ENCODE measurements around the gene CNP. TPM values are rescaled to one million over a fixed set of nuclear protein-coding genes. Genes with fewer than 3 reads are reported as not detected.

The CNP gene
- total RNA-seq, 4 donors from 2014 or later: 24.7 to 76.7 (median 43.4) TPM

DNA sequence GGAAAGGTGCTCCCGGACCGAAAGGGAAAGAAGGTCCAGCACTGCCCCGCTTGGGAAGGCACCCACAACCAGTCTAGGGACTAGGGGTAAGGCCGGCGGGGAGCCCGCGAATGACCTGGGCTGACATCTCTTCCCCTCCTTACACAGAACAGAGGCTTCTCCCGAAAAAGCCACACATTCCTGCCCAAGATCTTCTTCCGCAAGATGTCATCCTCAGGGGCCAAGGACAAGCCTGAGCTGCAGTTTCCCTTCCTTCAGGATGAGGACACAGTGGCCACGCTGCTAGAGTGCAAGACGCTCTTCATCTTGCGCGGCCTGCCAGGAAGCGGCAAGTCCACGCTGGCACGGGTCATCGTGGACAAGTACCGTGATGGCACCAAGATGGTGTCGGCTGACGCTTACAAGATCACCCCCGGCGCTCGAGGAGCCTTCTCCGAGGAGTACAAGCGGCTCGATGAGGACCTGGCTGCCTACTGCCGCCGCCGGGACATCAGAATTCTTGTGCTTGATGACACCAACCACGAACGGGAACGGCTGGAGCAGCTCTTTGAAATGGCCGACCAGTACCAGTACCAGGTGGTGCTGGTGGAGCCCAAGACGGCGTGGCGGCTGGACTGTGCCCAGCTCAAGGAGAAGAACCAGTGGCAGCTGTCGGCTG lies 1.5 kb downstream of the CNP start:
- DNase-seq: no peak
- H3K4me3 ChIP-seq: peak overlapping the region in 3 of 4 donors; percentile 70 to 98 (median 87)
- no peak for TF ChIP-seq POLR2A (IDR thresholded peaks at IDR 0.05)
- TF ChIP-seq, protein P1, sequence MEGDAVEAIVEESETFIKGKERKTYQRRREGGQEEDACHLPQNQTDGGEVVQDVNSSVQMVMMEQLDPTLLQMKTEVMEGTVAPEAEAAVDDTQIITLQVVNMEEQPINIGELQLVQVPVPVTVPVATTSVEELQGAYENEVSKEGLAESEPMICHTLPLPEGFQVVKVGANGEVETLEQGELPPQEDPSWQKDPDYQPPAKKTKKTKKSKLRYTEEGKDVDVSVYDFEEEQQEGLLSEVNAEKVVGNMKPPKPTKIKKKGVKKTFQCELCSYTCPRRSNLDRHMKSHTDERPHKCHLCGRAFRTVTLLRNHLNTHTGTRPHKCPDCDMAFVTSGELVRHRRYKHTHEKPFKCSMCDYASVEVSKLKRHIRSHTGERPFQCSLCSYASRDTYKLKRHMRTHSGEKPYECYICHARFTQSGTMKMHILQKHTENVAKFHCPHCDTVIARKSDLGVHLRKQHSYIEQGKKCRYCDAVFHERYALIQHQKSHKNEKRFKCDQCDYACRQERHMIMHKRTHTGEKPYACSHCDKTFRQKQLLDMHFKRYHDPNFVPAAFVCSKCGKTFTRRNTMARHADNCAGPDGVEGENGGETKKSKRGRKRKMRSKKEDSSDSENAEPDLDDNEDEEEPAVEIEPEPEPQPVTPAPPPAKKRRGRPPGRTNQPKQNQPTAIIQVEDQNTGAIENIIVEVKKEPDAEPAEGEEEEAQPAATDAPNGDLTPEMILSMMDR (IDR thresholded peaks at IDR 0.05): no peak
- H3K4me1 ChIP-seq: peaks cover 0 to 27% (median 5%) of the 10 kb centered on the region in 4 donors
- H3K27me3 ChIP-seq: no peaks in the 10 kb centered on the region
- H3K27ac ChIP-seq: peak overlapping the region; percentile 81 to 96 (median 90)
- peaks cover 0 to 34% (median 0%) of the 10 kb centered on the region in 3 donors for H3K36me3 ChIP-seq
- no peaks in the 10 kb centered on the region for H3K9me3 ChIP-seq

DNA sequence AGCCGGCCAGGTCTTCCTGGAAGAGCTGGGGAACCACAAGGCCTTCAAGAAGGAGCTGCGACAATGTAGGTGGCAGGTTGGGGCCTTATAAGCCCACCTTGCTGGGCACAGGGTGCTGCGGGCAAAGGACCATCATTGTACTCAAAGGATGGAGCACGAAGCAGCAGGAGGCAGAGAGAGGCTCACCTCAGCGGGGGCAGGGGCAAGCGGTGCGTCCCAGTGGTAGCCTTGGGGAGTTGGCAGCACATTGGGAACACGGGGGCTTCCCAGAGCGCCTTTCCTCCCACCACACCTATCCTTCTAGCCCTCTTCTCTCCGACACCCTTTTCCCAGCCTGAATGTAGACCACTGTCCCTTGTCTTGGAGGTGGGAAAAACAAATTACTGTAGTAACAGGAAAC lies 2.1 kb downstream of the CNP start:
- Histone ChIP-seq H3K4me3 (no peak overlapping the region), H3K27ac (no peak overlapping the region), H3K9me3 (no peaks in the 10 kb centered on the region), H3K36me3 (peaks cover 0 to 41% (median 0%) of the 10 kb centered on the region in 3 donors), H3K4me1 (peaks cover 0 to 27% (median 8%) of the 10 kb centered on the region in 4 donors), H3K27me3 (no peaks in the 10 kb centered on the region)
- DNase-seq: no peak
- TF ChIP-seq POLR2A (IDR thresholded peaks at IDR 0.05): no peak
- TF ChIP-seq, protein P1 (IDR thresholded peaks at IDR 0.05): no peak

DNA sequence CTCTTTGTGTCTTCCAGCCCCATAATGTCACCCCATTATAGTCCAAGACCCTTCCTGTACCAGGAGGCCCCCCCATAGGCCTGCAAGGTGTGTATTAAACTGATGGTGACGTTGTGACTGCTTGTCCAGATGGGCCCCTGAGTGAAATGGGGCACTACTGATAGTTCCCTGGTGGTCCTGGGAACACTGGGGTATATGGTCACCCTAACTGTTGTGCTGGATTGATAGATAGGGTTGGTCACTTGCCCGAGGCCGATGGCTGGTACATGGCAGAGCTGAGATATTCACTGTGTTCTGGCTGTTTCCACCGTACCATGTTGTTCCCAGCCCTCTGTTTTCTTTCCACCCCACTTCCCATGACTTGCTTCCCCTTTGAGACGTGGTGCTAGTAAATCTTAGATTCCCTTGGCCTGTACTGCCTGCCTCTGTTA lies 4.3 kb downstream of the CNP start:
- no peaks in the 10 kb centered on the region for H3K9me3 ChIP-seq
- peaks cover 0 to 22% (median 7%) of the 10 kb centered on the region in 4 donors for H3K4me1 ChIP-seq
- H3K27ac ChIP-seq: peak overlapping the region in 1 of 4 donors; percentile 46
- no peak for TF ChIP-seq POLR2A (IDR thresholded peaks at IDR 0.05)
- TF ChIP-seq, protein P1 (IDR thresholded peaks at IDR 0.05): no peak
- DNase-seq: no peak
- no peaks in the 10 kb centered on the region for H3K27me3 ChIP-seq
- no peak overlapping the region for H3K4me3 ChIP-seq
- peaks cover 0 to 63% (median 0%) of the 10 kb centered on the region in 3 donors for H3K36me3 ChIP-seq

DNA sequence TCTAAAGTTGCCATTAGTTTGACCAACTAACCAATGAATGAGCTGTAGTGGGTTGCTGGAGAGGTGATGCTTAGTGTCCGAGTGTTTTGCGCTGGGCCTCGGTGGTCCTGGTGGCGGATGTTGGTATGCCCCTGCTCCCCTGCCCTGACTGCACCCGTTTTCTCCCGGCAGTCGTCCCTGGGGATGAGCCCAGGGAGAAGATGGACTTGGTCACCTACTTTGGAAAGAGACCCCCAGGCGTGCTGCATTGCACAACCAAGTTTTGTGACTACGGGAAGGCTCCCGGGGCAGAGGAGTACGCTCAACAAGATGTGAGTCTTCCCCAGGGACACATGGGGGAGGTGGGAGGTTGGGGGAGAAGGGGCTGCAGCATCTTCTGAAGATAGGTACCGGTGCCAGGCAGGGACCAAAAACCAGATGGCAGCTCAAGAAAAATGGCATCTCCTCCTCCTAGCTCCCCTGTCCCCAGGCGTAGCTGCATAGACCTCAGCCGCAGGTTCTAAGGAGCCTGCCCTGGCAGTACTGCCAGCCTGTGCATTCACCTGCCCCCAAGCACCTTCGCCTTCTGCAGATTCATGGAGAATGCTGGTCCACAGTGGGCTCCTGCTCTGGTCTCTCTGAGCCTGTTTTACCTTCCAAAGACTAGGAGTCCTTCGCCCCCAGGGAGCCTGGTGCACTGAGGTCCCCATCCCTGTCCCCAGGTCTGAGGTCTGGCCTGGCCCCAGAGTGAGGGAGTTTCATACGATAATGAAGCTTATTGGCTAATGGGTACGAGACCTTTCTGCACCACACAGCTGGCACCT lies 5.3 kb downstream of the CNP start:
- Histone ChIP-seq H3K27ac (peak overlapping the region in 2 of 4 donors; percentile 60 to 76), H3K9me3 (no peaks in the 10 kb centered on the region), H3K27me3 (no peaks in the 10 kb centered on the region), H3K4me3 (no peak overlapping the region), H3K4me1 (peaks cover 0 to 22% (median 7%) of the 10 kb centered on the region in 4 donors), H3K36me3 (peaks cover 0 to 73% (median 0%) of the 10 kb centered on the region in 3 donors)
- TF ChIP-seq POLR2A (IDR thresholded peaks at IDR 0.05): no peak
- TF ChIP-seq, protein P1 (IDR thresholded peaks at IDR 0.05): peak in 1 of 6 experiments; percentile 17
- no peak for DNase-seq

DNA sequence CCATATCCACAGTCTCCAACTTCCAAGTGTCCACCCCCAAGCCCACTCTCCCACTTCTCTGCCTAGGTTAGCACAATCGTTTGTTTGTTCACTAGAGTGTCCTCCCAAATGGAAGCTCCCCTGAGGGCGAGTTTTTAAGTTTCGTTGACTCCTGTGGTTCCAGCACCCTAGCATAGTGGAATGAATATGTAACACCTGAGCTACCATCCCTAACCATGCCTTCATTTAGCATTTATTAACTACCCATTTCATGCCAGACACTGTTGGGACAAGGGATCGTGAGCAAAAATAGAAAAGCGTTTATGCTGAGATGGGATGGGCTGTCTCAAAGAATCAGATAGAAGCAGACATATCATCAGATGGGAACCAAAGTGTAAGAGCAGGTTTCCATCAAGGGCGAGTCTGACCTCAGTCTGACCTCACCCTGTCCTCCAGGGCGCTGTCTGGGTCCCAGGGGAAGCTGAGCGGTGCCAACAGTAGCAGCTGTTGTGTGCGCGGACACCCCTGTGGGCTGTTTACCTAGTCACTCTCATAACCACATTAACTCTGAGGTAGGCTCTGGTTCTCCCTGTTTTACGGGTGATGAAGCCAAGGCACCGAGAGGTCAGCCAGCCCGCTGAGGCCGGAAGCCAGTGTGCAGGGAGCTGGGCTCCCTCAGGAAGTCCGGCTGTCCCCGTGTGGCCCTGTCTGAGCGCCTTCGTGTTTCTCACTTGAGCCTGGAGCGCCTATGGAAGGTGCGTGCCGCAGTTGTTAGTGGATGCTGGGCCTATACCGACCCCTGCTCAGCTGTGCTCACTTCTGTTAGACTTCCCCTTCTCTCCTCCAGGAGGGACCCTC lies 6.2 kb downstream of the CNP start:
- Histone ChIP-seq H3K36me3 (peaks cover 0 to 82% (median 0%) of the 10 kb centered on the region in 3 donors), H3K9me3 (no peaks in the 10 kb centered on the region), H3K4me1 (peaks cover 0 to 17% (median 5%) of the 10 kb centered on the region in 4 donors), H3K27ac (peak overlapping the region; percentile 9 to 76 (median 45)), H3K4me3 (no peak overlapping the region), H3K27me3 (no peaks in the 10 kb centered on the region)
- peak in 2 of 3 donors; percentile 83 to 86 for DNase-seq
- TF ChIP-seq, protein P1 (IDR thresholded peaks at IDR 0.05): no peak
- TF ChIP-seq POLR2A (IDR thresholded peaks at IDR 0.05): no peak

Measured in Peyer's patch (tissue), 4 donors.